GM19468 (cell line): ENCODE data around the gene ADAMTS18.

ENCODE experiments used
- ATAC-seq: cut with Tn5 transposase; IDR thresholded peaks from one replicate; pipeline ENCODE4 v1.9.1; 2021; ENCODE audit warnings: mild to moderate bottlenecking, moderate library complexity, moderate number of reproducible peaks; ENCODE audit not compliant: unreplicated experiment; ENCODE audit errors: extremely low read depth

Gene ADAMTS18

GRCh38 chr16:77399546-77399945, 35.3 kb downstream of the ADAMTS18 start:
- ATAC-seq: no peak

GRCh38 chr16:77399066-77399465, 35.8 kb downstream of the ADAMTS18 start:
- ATAC-seq: no peak

GRCh38 chr16:77398495-77398894, 36.3 kb downstream of the ADAMTS18 start:
- ATAC-seq: no peak

GRCh38 chr16:77396461-77396860, 38.4 kb downstream of the ADAMTS18 start:
- ATAC-seq: no peak

- no peak for ATAC-seq
These were observed 40.1 kb downstream of the ADAMTS18 start for GRCh38 chr16:77394699-77395098.

- no peak for ATAC-seq
These were observed 40.9 kb downstream of the ADAMTS18 start for GRCh38 chr16:77393955-77394354.

GRCh38 chr16:77387815-77388209, 47.0 kb downstream of the ADAMTS18 start:
- no peak for ATAC-seq

GRCh38 chr16:77386831-77387814, 47.7 kb downstream of the ADAMTS18 start:
- no peak for ATAC-seq

GRCh38 chr16:77385481-77385880, 49.4 kb downstream of the ADAMTS18 start:
- ATAC-seq: no peak

- ATAC-seq: no peak
These were observed 51.1 kb downstream of the ADAMTS18 start for GRCh38 chr16:77383606-77384187.

- ATAC-seq: no peak
These were observed 58.5 kb downstream of the ADAMTS18 start for GRCh38 chr16:77376358-77376757.

GRCh38 chr16:77375396-77375795, 59.4 kb downstream of the ADAMTS18 start:
- no peak for ATAC-seq

GRCh38 chr16:77374384-77374783, 60.5 kb downstream of the ADAMTS18 start:
- ATAC-seq: no peak

GRCh38 chr16:77373726-77374125, 61.1 kb downstream of the ADAMTS18 start:
- no peak for ATAC-seq

GRCh38 chr16:77364770-77365169, 70.1 kb downstream of the ADAMTS18 start:
- ATAC-seq: no peak

- ATAC-seq: no peak
These were observed 75.8 kb downstream of the ADAMTS18 start for GRCh38 chr16:77359065-77359502.

GRCh38 chr16:77353587-77354263, 81.1 kb downstream of the ADAMTS18 start:
- no peak for ATAC-seq

GRCh38 chr16:77344341-77344740, 90.5 kb downstream of the ADAMTS18 start:
- ATAC-seq: no peak

- no peak for ATAC-seq
These were observed 98.2 kb downstream of the ADAMTS18 start for GRCh38 chr16:77336637-77337036.

- ATAC-seq: no peak
These were observed 99.1 kb downstream of the ADAMTS18 start for GRCh38 chr16:77335652-77336234.
